Glomerular endothelial cell (primary cell): ENCODE measurements around the gene C1orf122. TPM values are rescaled to one million over a fixed set of nuclear protein-coding genes. Genes with fewer than 3 reads are reported as not detected.
"Not testable (repeated sequence)": the region's sequence is repeated elsewhere in the genome, so short reads cannot be mapped to it uniquely, and the experiment has no call there.

ENCODE experiments used
- DNase-seq: peaks from one replicate; pipeline ENCODE4 v3.0.0-alpha.2; 2011; ENCODE audit warnings: low read depth, low spot score; ENCODE audit errors: extremely low read depth
- total RNA-seq: library from RNA; depleted of rRNA; stranded (reverse); fragments of >200 nt; gene quantifications from 2 replicates; pipeline ENCODE4 v1.2.3, GENCODE V29; 2015

Gene C1orf122
- total RNA-seq: 74.4 and 113 TPM in 2 replicates

DNA sequence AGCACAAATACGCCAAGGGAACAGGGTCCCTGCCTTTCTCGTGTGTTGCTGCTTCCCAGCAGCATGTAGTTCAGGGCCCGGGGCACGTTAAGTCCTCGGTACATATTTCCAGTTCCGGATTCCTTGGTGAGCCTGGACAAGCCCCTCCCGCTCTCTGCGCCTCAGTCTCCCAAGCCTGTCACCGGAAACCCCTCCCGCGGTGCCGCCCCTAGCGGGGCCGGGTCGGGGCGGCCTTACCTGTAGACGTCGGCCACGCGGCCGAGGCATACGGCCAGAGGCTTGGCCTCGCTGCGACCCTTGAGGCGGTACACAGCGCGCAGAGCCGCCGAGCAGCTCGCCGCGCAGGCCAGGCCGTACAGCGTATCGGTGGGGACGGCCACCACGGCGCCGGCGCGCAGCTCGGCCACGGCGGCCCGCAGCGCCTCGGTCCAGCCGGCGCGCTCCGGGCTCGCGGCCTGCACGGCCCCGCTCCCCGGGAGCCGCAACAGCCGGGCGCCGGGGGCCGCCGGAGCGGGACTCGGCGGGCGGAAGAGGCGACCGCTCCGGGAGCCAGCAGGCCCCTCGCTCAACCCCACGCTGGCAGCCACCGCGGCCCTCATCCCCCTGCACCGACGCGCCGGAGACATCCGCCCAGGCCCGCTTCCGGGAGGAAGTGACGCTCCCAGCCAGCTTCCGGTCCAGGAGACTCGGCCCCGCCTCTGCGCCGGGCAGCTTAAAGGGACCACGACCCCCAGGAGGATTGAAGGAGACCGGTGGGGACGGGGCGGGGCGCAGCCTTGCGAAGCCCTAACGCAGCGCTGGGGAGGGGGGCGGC, at the start of gene C1orf122, which contains the start of gene YRDC:
C1orf122 (plus strand) TSS at position 236 of the 814 bp plus-strand sequence. CDS start 615 bp downstream, outside the sequence.
YRDC (minus strand) TSS at position 654 of the 814 bp plus-strand sequence; CDS start at position 626, 28 bp downstream.
- no peak for DNase-seq

DNA sequence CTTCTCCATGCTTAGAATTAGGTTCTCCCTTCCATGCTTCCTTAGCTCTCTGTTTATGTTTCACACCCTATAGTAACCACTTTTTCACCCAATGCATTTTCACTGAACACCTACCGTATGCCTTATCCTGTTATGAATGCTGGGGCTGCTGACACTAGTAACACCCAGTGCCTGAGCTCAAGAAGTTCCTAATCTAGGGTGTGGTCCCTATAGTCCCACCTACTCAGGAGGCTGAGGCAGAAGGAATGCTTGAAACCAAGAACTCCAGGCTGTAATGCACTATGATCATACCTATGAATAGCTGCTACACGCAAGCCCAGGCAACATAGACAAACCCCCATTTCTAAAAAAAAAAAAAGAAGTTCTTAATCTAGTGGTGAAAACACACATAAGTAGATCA, 48.1 kb upstream of the C1orf122 start:
- no peak for DNase-seq

DNA sequence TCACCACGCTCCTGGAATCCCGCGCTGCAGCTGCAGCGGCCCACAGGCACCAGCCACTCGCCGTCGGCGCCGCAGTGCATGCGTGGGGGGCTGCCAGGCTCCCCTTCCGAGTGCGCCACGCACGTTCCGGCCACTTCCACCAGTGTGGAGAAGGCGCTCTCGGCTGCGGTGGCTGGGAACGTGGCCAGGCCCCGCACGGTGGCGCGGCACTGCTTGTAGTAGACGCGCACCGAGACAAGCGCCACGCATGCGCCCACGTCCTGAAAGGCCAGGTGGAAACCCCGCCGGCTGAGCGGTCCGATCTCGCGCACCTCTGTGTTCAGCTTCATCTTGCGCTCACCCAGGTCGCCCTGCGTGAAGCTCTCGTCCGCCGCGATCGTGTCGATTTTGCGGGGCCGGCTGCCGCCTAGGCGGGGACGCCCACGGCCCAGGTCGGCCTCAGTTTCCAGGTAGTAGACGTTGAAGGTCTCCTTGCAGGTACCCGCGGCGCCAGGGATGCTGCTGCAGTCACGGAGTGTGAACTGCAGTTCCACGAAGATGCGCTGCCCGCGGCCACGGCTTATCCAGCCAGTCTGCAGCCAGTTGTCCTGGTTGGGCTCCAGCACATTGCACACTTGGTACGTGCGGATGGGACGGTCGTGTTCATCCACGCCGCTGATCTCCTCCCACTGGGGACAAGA, 46.0 kb upstream of the C1orf122 start:
- no peak for DNase-seq

DNA sequence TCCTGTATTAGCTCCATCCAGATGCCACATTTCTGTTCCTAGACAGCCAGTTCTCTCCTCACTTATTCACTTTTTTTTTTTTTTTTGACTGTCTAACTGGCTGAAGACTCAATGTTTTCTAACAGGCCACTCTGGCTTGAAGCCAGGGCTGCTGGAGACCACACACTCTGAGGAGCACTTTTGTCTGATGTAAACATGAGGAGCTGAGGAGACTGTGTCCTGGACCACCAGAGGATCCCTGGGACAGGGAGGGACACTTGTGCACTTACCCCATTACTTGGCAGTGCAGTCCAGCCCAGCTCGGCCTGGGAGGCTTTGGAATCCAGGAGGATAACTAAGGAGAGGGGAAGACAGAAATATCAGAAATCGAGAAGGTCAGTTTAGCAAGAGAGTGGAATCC, 45.1 kb upstream of the C1orf122 start:
- no peak for DNase-seq

DNA sequence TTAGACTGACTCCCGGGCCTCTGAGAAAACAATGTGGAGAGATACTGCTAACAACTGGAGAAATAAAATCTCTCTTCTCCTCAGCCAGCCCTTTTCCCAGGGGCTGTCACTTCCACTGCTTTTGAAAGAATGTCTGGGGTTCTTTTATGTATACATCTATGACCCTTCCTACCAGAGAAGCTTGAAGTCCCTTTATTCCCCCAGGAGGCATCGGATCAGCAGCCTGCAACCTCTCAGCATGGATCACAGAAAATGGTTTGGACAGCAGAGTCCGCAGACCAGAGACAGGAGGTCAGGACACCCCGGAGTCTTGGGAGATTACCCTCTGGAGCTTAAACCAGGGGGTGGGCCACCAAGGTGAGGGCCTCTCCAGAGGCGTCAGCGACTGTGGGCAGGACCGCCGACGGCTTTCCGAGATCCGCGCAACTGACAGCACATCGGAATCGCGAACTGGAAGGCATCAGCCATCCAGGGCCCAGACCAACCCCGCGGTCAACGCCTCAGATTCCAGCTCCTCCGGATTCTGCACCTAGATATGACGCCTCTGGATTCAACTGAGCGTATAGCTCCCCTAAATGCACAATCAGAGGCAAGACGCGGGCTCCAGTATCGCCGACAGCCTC, 43.7 kb upstream of the C1orf122 start:
- no peak for DNase-seq

DNA sequence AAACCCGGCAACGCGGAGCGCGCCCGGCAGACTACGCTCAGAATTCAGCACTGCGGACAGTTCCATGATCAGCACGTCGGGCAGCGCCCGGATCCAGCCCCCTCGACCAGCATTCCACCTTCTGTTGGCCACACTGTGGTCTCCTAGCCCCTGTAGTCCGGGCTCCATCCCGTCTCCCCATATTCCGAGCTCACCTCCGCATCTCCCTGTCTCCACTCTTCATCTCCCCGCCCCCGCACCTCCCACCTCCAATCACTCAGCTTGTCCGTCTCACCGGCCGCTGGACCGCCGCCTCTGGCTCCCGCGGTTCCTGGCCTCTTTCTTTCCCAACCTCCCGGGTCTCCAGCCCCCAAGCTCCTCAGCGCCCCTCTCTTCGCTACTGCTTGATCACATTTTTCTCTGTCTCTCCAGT, 43.2 kb upstream of the C1orf122 start:
- no peak for DNase-seq

DNA sequence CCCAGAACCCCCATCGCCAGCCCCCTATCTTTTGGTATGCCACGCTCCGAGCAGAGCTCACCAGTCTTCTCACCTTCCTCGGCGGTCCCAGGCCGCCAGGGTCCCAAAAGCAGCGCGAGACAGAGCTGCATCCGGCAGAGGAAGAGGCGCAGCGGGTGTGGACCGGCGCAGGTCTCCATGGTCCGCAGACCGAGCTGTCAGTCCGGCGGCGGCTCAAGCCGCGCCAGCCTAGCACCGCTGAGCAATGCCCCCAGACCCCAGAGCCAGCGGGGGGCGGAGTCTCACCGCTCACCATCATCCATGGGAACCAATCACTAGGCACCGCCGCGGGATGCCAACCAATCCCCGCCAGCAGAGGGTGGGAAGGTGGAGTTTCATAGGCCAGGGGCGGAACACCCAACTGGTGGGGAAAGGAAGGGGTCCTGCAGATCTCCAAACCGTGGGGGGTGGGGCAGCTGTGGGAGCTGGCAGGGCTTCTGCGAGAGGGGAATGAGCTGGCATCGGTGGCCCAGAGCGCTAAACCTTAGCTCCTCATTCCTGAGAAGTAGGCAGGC, 42.6 kb upstream of the C1orf122 start, which contains the start of gene EPHA10:
EPHA10 (minus strand) TSS at position 233 of the 554 bp plus-strand sequence; CDS start at position 179, 54 bp downstream.
- DNase-seq: no peak

DNA sequence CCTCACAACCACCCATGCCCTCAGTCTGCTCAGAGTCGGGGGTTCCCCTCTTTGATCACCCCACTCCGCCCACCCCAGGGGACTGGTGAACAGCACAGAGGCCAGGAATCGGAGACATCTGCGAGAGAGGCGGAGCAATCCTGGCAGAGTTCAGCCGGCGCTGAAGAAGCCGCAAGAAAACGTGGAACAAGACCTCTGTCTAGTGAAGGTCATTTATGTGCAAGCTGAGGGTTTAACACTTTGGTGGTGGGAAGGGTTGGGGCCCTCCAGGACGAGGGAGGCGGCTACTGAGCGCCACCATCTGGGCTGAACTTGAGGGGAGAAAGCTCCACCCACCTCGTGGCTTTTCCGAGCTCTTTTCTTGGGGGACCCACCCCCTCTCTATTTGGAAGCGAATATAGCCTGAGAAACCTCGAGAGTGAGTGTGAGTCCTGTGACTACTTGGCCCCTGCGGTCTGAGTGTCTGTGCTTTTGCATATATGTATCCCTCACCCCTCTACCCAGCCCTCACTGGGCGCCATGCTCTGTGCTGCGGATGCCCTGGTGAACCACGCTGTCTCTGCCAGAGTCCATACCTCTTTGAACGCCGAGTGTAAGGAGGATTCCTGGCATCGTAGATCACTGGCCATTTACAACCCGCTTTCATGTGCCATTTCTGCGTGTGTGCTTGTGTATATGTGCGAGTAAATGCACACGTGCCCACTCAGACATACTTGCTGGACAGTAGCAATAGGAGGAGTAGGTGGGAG, 41.5 kb upstream of the C1orf122 start:
- DNase-seq: no peak

DNA sequence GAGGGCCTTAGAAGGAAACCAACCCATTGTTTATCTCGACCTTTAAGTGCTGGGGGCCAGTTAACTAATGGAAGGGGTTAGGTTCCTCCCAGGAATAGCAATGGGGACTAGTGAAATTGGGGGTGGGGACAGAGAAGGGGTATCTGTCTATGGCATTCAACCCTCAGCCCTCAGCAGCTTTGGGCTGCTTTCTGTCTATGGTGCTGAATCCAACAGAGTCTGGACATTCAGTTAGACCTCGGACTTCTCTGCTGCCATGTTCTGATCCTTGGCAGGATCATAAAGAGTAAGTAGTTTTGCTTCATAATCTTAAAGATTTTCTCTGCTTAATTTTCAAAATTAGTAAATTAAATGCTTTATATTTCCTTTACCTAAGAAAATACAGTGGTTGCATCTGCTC, 40.1 kb upstream of the C1orf122 start:
- no peak for DNase-seq

DNA sequence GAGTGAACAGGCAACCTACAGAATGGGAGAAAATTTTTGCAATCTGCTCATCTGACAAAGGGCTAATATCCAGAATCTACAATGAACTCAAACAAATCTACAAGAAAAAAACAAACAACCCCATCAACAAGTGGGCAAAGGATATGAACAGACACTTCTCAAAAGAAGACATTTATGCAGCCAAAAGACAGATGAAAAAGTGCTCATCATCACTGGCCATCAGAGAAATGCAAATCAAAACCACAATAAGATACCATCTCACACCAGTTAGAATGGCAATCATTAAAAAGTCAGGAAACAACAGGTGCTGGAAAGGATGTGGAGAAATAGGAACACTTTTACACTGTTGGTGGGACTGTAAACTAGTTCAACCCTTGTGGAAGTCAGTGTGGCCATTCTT, 36.1 kb upstream of the C1orf122 start:
- not testable (repeated sequence) for DNase-seq

DNA sequence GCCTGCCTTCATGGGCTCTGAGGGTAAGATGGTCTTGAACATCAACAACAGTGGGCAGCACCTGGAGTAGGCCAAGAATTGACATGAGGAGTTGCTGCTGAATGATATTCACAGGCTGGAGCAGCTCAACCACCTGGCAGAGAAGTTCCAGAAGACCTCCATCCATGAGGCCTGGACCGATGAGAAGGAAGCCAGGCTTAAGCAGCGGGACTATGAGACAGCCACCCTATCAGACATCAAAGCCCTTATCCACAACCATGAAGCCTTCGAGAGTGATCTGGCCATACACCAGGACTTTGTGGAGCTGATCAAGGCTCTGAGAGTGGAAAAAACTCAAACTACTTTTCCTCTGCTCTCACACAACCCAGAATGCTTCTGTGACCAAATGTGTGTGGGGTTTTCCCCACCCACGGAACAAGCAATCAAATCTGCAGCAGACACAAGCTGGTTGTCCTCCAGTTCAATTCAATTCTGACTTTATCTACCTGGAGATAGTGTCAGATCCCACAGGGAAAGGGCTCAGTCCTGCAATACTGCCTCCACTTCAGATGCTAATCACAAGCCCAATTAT, 30.6 kb upstream of the C1orf122 start:
- DNase-seq: no peak

DNA sequence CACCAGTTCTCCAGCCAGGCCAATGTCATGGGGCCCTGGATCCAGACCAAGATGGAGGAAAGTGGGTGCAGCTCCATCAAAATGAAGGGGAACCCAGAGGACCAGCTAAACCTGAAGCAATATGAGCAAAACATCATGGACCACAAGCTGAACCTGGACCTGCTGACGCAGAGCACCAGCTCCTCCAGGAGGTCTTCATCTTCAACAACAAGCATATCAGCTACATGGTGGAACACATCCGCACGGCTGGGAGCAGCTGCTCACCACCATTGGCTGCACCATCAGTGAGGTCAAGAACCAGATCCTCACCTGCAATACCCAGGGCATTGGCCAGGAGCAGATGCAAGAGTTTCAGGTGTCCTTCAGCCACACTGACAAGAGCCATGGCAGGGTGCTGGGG, 28.9 kb upstream of the C1orf122 start:
- no peak for DNase-seq

DNA sequence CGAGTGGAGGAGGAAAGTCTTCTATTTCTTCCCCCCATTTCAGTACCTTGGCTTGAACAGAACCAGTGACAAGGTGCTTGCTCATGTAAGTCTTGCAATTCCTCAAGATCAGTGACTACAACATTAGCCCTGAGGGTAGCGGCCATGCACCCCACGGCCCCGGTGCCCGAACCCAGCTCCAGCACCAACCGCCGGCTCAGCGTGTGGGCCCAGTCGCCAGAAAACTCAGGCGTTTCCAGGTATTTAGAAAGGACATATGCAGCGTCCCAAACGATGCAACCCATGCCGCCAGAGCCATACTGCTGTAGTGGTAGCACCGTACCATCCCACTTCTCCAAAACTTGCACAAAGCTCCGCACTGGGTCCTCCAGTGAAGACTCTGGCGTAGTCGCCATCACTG, 25.1 kb upstream of the C1orf122 start:
- DNase-seq: no peak

DNA sequence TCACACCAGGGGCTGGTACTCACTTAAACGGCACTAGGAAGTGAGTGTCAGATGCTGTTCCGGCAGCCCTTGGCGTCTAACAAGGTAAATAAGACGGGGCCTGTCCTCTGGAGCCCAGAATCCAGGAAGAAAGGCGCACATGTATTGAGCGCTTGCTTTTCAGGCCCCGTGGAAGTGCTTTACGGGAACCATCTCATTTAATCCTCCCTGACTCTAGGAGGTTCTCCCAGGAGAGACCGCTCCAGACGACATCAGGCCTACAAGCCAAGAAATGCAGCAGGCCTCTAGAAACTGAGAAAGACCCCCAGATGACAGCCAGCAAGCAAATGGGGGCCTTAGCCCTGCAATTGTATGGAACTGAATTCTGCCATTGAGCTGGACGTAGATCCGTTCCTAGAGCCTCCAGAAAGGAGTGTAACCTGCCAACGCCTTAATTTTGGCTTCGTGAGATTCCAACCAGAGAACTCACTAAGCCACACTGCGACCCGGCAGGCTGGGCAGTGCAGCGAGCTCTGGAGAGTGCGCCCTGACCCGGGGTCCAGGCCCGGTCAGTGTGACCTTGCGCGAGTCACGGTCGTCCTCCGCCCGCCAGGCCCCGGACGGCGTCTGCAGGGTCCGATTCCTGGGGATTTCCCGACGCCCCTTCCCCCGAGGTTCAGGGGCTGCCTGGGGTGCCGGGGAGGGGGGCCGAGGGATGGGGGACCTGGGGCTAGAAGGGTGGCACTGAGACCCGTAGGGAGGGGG, 14.5 kb upstream of the C1orf122 start:
- no peak for DNase-seq

DNA sequence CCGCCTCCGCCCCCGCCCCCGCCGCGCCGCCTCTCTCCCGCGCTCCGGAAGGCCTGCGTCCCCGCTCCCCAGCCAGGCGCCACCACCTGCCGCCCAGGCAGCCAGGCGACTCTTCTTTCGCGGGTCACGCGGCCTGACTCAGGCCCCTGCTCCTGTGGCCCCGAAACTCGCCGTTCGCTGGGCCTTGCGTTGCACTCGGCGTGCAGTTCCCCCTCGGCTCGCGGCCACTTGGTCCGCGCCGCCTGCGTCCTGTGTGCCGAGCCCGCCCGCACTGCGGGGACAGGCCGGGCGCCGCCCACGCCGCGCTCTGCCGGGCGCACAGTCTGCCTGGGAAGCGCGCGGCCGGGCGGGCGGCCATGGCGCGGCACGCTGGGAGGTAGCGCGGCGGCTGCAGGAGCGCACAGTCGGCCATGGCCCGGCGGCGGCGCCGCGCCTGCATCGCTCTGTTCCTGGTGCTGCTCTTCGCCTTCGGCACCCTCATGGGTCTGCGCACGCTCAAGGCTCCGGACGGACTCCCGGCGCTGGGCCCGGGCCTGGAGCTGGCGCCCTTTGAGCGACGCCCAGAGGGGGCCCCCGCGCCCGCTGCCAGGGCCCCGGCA, 13.7 kb upstream of the C1orf122 start, which contains the start of gene MANEAL:
MANEAL (plus strand) TSS at position 75 of the 599 bp plus-strand sequence; CDS start at position 411, 336 bp downstream.
- no peak for DNase-seq

DNA sequence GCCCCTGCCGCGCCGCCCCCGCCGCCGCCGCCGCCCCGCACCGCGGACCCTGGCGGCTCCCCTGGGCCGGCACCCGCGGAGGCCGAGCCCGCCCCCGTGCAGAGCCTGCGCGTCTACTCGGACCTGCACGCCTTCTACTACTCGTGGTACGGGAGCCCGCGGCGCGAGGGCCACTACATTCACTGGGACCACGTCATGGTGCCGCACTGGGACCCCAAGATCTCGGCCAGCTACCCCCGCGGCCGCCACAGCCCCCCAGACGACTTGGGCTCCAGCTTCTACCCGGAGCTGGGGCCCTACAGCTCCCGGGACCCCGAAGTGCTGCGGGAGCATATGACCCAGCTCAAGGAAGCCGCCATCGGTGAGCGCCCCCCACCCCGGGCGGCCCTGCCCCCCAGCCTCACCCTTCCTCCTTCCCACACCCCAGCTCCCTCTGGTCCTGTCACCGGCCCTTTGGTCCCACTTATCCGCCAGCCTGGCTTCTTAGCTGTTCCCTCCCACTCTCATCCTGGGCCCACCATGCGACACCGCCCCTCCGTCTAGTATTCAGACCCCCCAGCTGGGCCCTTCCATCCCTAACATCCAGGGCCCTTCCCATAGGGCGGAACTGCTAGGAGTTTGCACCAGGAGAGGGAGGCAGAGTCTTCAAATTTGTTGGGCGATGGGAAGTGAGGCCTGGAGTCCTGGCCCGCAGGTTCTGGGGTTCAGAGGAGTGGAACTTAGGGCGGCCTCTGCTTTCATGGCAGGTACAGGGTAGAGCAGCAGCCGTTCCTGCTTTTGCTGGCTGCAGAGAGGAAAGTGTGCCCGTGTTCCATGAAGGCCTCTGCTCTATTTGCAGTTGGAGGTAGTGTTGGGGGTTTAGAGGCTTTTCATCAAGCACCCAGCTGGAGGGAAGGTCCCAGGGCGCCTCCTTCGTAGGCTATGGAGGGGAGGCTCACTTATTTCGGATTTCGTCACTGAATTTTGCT, 12.9 kb upstream of the C1orf122 start:
- DNase-seq: no peak

DNA sequence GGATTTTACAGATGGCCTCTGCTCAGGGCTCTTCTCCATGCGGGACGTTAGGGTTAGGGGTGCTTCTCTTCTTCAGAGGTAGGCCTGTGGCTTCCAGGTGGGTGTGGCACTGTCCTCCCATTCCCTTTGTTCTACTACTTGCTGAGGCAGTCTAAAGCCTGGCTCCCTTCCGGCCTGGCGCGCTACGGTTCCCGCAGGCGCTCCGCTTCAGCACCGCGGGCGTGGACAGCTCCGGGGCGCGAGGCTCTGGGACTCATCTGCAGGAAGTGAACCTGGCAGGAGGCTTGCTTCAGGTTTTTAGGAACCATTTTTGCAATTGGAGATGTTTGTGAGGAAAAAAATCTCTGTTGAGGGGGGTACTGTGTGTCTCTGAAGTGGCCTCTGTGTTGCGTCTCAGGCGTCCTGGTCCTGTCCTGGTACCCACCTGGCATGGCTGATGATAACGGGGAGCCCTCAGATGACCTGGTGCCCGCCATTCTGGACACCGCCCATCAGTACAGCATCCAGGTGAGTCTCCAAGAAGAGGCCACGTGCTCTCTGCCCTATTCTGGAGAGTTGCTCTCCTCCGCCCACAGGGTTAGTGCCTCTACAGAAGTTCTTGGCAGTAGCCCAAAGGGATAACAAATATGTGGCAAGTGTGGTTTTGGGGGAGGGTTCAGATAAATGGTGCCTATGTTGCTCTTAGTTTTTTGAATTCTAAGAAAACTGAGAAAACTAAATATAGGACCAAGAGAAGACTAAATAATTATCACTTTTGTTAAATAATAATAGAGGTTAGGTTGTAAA, 12.1 kb upstream of the C1orf122 start:
- no peak for DNase-seq
